Measurements from ENCODE around the gene TLE5. TPM values are rescaled to one million over a fixed set of nuclear protein-coding genes. Genes with fewer than 3 reads are reported as not detected.
"Not testable (repeated sequence)": the region's sequence is repeated elsewhere in the genome, so short reads cannot be mapped to it uniquely, and the experiment has no call there.

TLE5 gene
- polyA plus RNA-seq, 4 donors = 445 to 526 (median 488) TPM

GRCh38 chr19:3064011-3064330 lies 1.7 kb upstream of the TLE5 start:
- no peak for DNase-seq (ENCODE audit: low read depth in 4 of 4, low spot score in 3 of 4)

GRCh38 chr19:3061182-3062161 lies 823 bp downstream of the TLE5 start:
- DNase-seq (ENCODE audit: low read depth in 4 of 4, low spot score in 3 of 4) = no peak

DNA sequence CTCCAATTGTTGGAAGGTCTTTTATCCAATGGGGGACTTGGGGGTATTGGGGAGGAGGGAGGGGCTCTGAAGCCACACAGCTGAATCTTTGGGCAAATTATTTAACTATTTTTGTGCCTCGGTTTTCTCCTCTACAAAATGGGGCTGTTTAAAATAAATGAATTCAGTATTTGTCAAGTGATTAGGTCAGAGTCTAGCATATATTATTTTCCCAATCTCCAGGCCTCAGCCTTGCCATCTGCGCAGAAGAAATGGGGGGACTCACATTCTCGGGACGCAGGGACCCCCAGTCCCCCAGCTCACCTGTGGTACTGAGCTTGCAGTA lies 1.5 kb downstream of the TLE5 start:
- no peak for DNase-seq (ENCODE audit: low read depth in 4 of 4, low spot score in 3 of 4)

GRCh38 chr19:3059653-3060052 lies 2.6 kb downstream of the TLE5 start:
- DNase-seq (ENCODE audit: low read depth in 4 of 4, low spot score in 3 of 4) = no peak

DNA sequence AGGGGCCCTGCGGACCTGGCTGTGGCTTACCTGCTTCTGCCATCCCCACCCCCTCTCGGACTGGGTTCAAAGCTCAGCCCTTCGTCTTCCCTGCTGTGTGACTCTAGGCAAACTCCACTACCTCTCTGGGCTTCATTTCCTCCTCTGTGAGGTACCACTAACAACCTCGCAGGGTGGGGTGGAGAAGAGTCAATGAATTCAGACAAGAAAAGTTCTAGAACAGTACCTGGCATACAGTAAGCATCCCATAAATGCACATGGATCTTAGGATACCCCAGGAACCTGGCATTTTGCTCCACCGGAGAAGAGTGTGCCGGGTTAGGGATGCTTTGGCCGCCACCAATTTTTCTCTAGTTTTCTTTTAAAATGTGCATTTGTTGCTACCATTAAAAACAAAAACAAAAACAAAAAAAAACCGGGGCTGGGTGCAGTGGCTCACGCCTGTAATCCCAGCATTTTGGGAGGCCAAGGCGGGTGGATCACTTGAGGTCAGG lies 3.4 kb downstream of the TLE5 start:
- DNase-seq (ENCODE audit: low read depth in 4 of 4, low spot score in 3 of 4) = no peak

DNA sequence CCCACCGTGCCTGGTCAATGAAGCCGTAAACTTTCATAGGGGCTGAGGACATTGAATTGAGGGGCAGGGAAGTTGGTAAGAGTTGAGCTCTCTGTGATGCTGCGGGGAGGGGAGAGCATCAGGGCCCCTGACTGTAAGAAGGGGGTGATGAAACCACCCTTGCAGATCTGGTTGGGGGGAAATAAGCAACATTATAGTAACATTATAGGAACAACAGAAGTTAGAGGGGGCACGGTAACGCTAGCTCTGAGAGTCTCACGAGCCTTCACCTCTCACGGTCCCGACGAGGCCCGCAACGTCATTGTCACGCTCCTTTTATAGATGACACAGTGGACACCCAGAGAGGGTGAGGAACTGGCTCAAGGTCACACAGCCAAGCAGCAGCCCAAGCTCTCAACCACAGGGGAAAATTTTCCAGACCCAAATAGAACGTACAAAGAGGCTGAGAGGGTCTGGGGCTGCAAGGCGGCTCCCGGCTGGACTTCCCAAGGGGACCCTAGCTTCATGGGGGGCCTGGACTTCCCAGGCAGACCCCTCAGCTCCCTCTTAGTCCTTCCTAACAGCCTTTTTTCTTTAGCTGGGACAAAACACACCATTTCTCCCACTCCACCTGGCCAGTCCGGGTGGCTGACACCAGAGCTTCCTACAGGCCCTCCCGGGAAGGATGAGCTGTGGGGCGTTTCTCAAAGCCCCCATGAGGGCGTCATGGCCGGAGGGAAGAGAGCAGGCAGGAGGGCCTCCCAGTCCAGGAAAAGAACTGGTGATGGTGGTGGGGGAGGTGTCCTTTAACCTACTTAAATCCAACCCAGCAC lies 4.1 kb downstream of the TLE5 start:
- DNase-seq (ENCODE audit: low read depth in 4 of 4, low spot score in 3 of 4) = no peak

- no peak for DNase-seq (ENCODE audit: low read depth in 4 of 4, low spot score in 3 of 4)
Observed at GRCh38 chr19:3057275-3057714, 5.0 kb downstream of the TLE5 start.

DNA sequence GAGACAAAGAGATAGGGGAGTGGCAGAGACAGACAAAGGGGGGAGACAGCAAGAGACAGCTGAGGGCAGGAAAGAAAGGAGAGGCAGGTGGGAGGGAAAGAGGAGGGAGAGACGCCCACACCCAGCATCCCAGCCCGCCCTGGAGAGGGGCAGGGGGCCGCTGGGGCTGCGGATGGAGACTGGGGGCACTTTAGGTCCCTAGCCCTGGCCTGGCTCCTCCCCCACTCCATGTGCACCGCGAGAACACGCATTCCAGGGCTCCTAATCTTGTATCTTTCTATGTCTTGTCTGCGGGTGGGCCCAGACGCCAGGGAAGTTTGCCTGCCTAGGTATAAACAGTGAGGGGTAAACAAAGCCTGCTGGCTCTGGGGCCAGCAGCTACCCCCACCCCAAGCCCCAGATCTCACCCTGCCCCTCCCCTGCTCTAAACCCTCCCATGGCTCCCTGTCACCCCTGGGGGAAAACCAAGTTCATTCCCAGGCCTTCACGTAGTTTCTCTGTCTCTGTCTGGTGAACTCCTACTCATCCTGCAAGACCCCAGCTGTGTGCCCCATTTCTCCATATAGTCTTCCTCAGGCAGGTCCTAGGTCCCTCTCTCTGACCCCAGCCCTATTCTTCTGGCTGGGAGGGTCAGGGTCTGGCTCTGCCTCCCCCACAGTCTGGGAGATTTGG lies 5.7 kb downstream of the TLE5 start:
- no peak for DNase-seq (ENCODE audit: low read depth in 4 of 4, low spot score in 3 of 4)

GRCh38 chr19:3055741-3056416 lies 6.4 kb downstream of the TLE5 start:
- no peak for DNase-seq (ENCODE audit: low read depth in 4 of 4, low spot score in 3 of 4)

DNA sequence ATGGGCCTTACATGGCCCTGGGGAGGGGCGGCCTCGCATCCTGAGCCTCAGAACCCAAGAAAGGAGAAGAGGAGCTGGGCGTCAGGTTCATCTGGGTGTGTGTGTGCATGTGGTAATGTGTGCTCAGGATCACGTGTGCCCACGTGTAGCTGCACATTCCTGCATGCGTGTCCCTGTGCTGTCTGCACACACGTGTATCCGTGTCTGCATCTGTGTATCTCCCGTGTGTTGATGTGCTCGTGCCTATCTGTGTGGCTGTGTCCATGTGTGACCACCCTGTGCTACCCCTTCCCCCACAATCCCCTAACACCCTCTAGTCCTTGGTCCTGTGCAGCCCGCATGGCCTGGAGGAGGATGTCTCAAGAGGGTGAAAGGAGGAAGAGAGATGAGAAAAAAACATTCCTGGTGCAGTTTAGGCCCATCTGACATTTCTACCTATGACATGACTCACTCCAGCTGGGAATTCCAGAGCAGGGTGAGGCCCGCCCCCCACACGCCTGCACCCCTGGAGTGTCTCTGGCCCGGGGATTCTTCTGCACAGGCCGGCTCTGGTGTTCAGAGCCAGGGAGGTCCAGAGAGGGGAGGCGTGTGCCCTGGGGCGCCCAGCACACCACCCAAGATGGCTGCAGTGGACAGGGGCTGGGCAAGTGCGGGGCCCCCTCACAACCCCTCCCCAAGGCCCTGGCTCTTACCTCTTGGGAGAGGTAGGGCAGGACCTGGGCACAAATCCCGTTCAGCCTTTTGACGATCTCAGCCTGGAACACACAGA lies 7.1 kb downstream of the TLE5 start:
- no peak for DNase-seq (ENCODE audit: low read depth in 4 of 4, low spot score in 3 of 4)

DNA sequence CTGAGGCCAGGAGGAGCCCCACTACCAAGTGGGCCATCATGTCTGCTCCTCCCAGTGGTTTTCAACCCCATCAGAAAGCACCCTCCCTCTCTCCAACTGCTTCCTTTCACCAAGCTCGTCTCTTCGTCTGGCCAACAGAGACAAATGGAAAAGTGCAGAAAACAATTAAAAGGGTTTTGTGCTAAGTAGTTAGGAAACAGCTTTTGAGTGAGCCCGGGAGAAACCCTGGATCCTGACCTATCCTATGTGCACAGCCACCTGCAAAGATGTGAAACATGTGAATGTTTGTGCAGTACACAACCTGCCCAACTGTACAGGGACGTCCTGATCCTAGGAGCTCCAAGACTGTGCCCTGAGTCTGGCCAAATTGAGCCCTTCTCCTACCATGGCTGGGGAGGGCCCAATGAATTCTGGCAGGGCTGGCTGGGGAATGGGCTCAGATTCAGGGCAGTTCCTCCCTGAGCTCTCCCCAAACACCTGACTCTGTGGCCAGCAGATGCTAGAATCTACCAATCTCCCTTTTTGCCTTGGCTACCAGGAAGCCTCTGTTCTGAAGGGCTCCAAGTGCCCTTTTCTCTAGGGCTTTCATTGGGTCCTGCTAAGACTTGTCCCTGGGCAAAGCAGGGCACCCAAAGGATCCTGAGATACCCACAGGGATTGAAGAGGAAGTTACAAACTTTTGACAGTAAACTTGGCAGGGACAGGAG lies 7.9 kb downstream of the TLE5 start:
- no peak for DNase-seq (ENCODE audit: low read depth in 4 of 4, low spot score in 3 of 4)

- no peak for DNase-seq (ENCODE audit: low read depth in 4 of 4, low spot score in 3 of 4)
Observed at GRCh38 chr19:3053780-3054179, 8.5 kb downstream of the TLE5 start.

DNA sequence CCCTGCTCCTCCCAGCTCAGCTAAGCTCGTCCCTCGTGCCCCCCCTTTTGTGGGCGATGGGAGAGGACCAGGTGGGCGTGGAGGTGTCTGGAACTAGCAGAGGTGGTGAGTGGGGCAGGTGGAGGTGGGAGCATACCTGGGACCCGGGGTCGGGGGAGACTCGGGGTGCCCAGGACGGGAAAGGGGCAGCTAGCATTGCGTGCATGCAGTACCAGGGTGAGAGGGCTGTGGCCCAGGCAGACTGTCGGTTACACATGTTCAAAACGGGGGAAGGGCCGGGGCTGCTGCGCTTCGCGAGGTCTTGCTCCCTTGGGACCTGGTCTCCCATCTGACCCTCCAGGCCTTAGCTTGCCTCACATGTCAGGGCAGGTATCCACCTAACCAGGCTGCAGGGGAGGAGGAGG lies 9.1 kb downstream of the TLE5 start:
- no peak for DNase-seq (ENCODE audit: low read depth in 4 of 4, low spot score in 3 of 4)

DNA sequence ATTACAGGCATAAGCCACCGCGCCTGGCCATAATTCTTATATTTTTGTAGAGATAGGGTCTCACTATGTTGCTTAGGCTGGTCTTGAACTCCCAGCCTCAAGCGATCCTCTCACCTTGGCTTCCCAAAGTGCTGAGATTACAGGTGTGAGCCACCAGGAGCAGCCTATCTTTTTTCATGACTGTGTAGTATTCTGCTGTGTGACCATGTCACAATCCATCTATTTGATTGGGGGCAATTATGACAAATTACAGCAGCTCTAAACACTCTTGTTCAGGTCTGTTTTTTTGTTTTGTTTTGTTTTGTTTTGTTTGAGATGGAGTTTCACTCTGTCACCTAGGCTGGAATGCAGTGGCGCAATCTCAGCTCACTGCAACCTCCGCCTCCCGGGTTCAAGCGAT lies 12.3 kb downstream of the TLE5 start:
- DNase-seq (ENCODE audit: low read depth in 4 of 4, low spot score in 3 of 4) = not testable (repeated sequence)

DNA sequence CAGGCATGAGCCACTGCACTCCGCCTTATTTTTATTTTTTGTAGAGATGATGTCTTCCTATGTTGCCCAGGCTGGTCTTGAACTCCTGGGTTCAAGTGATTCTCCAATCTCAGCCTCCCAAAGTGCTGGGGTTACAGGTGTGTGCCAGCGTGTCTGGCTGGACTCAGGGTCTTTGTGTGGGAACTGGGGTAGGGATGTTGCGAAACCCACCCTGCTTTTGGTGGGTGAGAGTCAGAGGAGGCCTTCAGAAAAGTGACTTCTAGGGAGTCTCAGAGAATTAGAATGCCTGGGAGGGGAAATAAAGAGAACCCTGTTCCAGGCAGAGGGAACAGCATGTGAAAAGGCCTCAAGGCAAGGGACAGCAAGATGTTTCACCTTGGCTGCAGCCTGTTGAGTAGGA lies 13.2 kb downstream of the TLE5 start:
- no peak for DNase-seq (ENCODE audit: low read depth in 4 of 4, low spot score in 3 of 4)

GRCh38 chr19:3048190-3048533 lies 14.1 kb downstream of the TLE5 start:
- no peak for DNase-seq (ENCODE audit: low read depth in 4 of 4, low spot score in 3 of 4)

- DNase-seq (ENCODE audit: low read depth in 4 of 4, low spot score in 3 of 4) = peak in 1 of 4 donors; percentile 76
Observed at GRCh38 chr19:3047496-3048189, 14.7 kb downstream of the TLE5 start.

- DNase-seq (ENCODE audit: low read depth in 4 of 4, low spot score in 3 of 4) = peak in 1 of 4 donors; percentile 71
Observed at GRCh38 chr19:3046698-3047495, 15.4 kb downstream of the TLE5 start.

Data from right renal pelvis (tissue), 4 donors.